Thyroid gland (tissue), 4 donors: ENCODE results near the gene ARSJ.

ENCODE experiments used
- CTCF ChIP-seq, 6 experiments: fragments of 200-600 bp in 3 of 6; fragments of 450-650 bp in 3 of 6; sonication (generic) in 3 of 6; IDR thresholded peaks; one replicate each; pipeline ENCODE4 v1.5.1; 2016 to 2019; ENCODE audit warnings: antibody characterized with exemption in 6 of 6, mild to moderate bottlenecking in 2 of 6, inconsistent platforms in 1 of 6, moderate library complexity in 1 of 6
- POLR2A ChIP-seq, 2 donors: fragments of 450-650 bp; IDR thresholded peaks; one replicate each; pipeline ENCODE4 v1.6.1; 2017; ENCODE audit warnings: antibody characterized with exemption in 2 of 2, mild to moderate bottlenecking in 2 of 2, moderate library complexity in 1 of 2

- TF ChIP-seq CTCF (IDR thresholded peaks at IDR 0.05) (no peak), POLR2A (IDR thresholded peaks at IDR 0.05) (no peak)
Observed at GRCh38 chr4:113968473-113968872, 11.0 kb downstream of the ARSJ start.
